COR-L47 (cell line): ENCODE results near the gene PPP2R2B.

ENCODE experiments used
- DNase-seq: peaks from one replicate; lab custom pipeline; 2025; lab: John Stamatoyannopoulos, UW

PPP2R2B gene

DNA sequence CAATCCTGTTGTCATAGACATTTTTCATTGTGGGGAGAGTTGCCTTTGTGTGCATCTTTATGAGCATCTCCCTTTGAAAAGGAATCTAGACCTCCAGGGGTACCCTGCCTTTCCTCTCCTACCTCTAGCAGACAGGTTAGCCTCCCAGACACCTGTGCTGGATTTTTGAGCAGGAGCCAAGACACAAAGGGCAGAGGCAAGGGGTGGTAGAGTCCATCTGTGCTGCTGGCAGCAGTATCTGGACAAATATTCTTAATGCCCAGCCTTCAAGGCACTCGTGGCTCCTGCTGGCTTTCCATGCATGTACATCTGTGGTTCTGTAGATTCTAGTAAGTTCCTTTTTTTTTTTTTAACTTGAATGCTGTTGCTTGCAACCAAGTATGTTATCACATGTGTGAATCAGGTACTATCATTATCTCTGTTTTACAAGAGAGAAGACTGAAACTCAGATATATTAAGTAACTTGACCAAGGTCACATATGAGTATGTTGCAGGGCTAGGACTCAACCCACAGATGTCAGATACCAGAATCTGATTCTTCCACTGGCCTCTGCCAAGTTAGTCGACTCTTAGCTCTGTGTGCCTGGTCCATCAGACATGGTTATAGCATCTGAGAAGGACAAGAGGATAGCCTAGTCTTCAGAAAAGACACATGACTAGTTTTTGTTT is 329.6 kb downstream of the PPP2R2B start:
- no peak for DNase-seq

DNA sequence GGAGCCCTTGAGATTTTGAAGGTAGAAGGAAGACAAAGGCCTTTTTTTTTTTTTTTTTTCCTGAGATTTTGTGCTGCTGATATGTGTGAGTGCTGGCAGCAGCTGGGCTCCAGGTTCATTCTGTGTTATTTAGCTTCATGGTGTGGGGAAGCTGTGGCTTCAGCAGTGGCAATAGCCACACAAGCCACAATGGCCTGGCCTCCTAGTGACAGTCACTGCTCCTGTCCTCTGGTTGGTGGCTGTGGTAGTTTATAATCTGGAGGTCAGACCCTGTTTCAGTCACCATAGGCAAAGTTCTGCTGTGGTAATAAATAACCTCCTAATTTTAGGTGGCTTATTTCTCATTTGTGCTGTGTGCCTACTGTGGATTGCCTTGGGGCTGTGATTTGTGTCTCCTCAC is 334.3 kb downstream of the PPP2R2B start:
- no peak for DNase-seq

DNA sequence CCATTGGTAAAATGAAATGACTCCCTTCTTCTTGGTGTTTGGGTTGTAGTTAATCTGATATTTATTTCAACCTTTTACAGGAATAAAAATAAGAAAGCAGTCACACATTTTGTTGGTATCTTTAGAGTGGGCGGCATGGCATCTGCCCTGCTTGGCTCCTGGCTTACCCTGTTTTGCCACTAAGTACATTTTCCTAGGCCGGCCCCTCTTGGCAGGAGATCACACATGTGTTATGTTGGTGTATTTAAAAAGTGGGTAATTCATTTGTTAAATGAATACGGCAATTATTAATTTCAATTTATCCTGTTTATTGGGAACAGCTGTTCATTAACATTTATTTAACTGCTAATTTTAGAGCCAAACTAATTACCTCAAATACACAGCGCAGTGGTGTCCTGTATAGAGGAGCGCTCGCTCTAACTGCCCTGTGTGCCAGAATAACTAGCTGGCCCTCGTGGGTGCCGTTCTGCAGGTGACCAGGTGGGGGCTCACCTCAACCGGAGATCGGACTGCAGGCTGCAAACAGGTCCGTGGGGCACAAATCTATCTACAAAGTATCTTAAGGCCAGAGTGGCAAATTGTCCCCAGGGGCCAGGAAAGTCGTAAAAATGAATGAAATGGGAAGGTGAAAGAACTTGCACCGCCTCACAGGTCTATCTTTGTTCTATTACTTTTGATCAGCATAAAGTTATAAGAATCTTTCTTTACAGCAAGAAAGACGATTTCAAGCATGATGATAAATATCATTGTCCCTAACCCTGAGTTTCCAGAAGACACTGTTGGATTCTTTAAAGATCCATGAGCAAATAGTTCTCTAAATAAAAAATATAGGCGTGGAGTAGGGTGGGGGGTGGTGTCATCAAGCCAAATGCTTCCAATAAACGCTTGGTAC is 336.4 kb downstream of the PPP2R2B start:
- DNase-seq: peak; percentile 65

GRCh38 chr5:146540414-146540813 is 338.1 kb downstream of the PPP2R2B start:
- no peak for DNase-seq

- DNase-seq: no peak
Measured at GRCh38 chr5:146539973-146540372, 338.6 kb downstream of the PPP2R2B start.

GRCh38 chr5:146538432-146538831 is 340.1 kb downstream of the PPP2R2B start:
- no peak for DNase-seq

GRCh38 chr5:146533882-146534281 is 344.7 kb downstream of the PPP2R2B start:
- no peak for DNase-seq

- DNase-seq: peak; percentile 62
Measured at GRCh38 chr5:146533260-146533857, 345.2 kb downstream of the PPP2R2B start.
